ENCODE results near the gene MEMO1. TPM values are rescaled to one million over a fixed set of nuclear protein-coding genes. Genes with fewer than 3 reads are reported as not detected.

The MEMO1 gene
- total and polyA plus RNA-seq, 9 of the 15 experiments (the other 6 are each of a cell fraction or from before 2014, with no cell fraction given) = 22.1 to 87.7 (median 61.2) TPM

GRCh38 chr2:32007121-32007391 is 3.8 kb downstream of the MEMO1 start:
- no peaks in the 10 kb centered on the region for H3K9me3 ChIP-seq (replicated peaks; ENCODE audit: control insufficient read depth, insufficient read depth, low read depth, low read length)
- in situ Hi-C loops (cut with MboI) = no loop called here
- no peak for FAIRE-seq
- no peak overlapping the region for H3K4me2 ChIP-seq (ENCODE audit: insufficient read depth, low read length)
- DNase-seq (ENCODE audit: extremely low read depth in 1 of 4, low spot score in 3 of 4) = no peak
- H3K79me2 ChIP-seq (ENCODE audit: control insufficient read depth, insufficient read depth, low read length) = peaks cover 85% of the 10 kb centered on the region
- no peaks in the 10 kb centered on the region for H3K27me3 ChIP-seq (ENCODE audit: control insufficient read depth in 2 of 2, insufficient read depth in 2 of 2, low read length in 2 of 2)
- ChIA-PET CTCF (ENCODE audit: low intra/inter-chr PET ratio) (no interaction called here), POLR2A (no interaction called here)
- BruUV-seq (replicated peaks) = no TSS peak
- no peak for ATAC-seq
- no peak overlapping the region for H3K4me3 ChIP-seq
- H4K20me1 ChIP-seq (replicated peaks; ENCODE audit: control insufficient read depth, insufficient read depth, low read length) = peaks cover 12% of the 10 kb centered on the region
- H3K27ac ChIP-seq (ENCODE audit: extremely low read depth, low read depth, low read length) = no peak overlapping the region
- H3K9ac ChIP-seq (ENCODE audit: insufficient read depth in 1 of 2, low read depth in 2 of 2, low read length in 2 of 2) = no peak overlapping the region
- peaks cover 11% of the 10 kb centered on the region; the same call in 2 of the 3 replicates for H3K36me3 ChIP-seq (ENCODE audit: control insufficient read depth, insufficient read depth, low read length)
- no peaks in the 10 kb centered on the region for H3K9me1 ChIP-seq (ENCODE audit: control insufficient read depth, insufficient read depth, low read length)
- intact Hi-C loops (cut with micrococcal nuclease) = loop anchor here (10.0 kb wide), 1 partner anchor 122 kb away; no protein-coding TSS in a partner anchor
- H2AFZ ChIP-seq (ENCODE audit: low read depth, low read length) = no peak overlapping the region
- H3K4me1 ChIP-seq (replicated peaks in 1 of 2; ENCODE audit: control insufficient read depth in 2 of 2, insufficient read depth in 2 of 2, low read length in 2 of 2) = peaks cover 14 to 22% of the 10 kb centered on the region in 2 experiments
- TF ChIP-seq ASH1L (IDR thresholded peaks at IDR 0.05; ENCODE audit: borderline replicate concordance, low read depth, partially characterized antibody) = no peak
- no peak for TF ChIP-seq ZBTB40 (IDR thresholded peaks at IDR 0.05)
- no peak for TF ChIP-seq ZBTB40 (CRISPR knock-in tag; IDR thresholded peaks at IDR 0.05)
- TF ChIP-seq MIER1 (IDR thresholded peaks at IDR 0.05; ENCODE audit: low read depth) = no peak
- TF ChIP-seq POLR2H (tag; IDR thresholded peaks at IDR 0.05; ENCODE audit: low read depth) = no peak
- TF ChIP-seq CBX5 (IDR thresholded peaks at IDR 0.05; ENCODE audit: borderline replicate concordance, low read depth) = no peak
- TF ChIP-seq ZNF449 (CRISPR knock-in tag; IDR thresholded peaks at IDR 0.05) = no peak
- no peak for TF ChIP-seq HNRNPL (IDR thresholded peaks at IDR 0.05; ENCODE audit: low read depth, low read length)
- no peak for TF ChIP-seq CXXC5 (CRISPR knock-in tag; IDR thresholded peaks at IDR 0.05)
- no peak for TF ChIP-seq ZSCAN29 (IDR thresholded peaks at IDR 0.05)
- TF ChIP-seq MEIS2 (IDR thresholded peaks at IDR 0.05; ENCODE audit: partially characterized antibody) = no peak
- TF ChIP-seq ZNF134 (CRISPR knock-in tag; conservative IDR thresholded peaks at IDR 0.05) = no peak
- no peak for TF ChIP-seq FOXA3 (CRISPR knock-in tag; conservative IDR thresholded peaks at IDR 0.05 in 1 of 2, IDR thresholded peaks at IDR 0.05 in 1 of 2)
- no peak for TF ChIP-seq ZNF583 (CRISPR knock-in tag; IDR thresholded peaks at IDR 0.05)
- no peak for TF ChIP-seq SMARCE1 (IDR thresholded peaks at IDR 0.05)
